Sigmoid colon (tissue), 4 donors: ENCODE measurements around the gene EFNA4.

Source experiments
- EP300 ChIP-seq, 4 donors: sonication (generic); formaldehyde crosslinking; IDR thresholded peaks; one replicate each; pipeline ENCODE4 v1.6.1; 2017; ENCODE audit warnings: antibody characterized with exemption in 4 of 4
- POLR2A ChIP-seq, 2 donors: fragments of 450-650 bp; IDR thresholded peaks; one replicate each; pipeline ENCODE4 v1.6.1; 2016; ENCODE audit warnings: antibody characterized with exemption in 2 of 2, mild to moderate bottlenecking in 2 of 2, moderate library complexity in 2 of 2
- POLR2AphosphoS5 ChIP-seq, 4 donors: sonication (generic); formaldehyde crosslinking; IDR thresholded peaks; one replicate each; pipeline ENCODE4 v1.6.1; 2017; ENCODE audit warnings: antibody characterized with exemption in 4 of 4
- TF ChIP-seq, protein P1 (sequence below), 4 experiments: fragments of 450-650 bp in 3 of 4; fragments of 200-600 bp in 1 of 4; IDR thresholded peaks; one replicate each; pipeline ENCODE4 v1.5.1; 2016 to 2019; ENCODE audit warnings: antibody characterized with exemption in 4 of 4, mild to moderate bottlenecking in 3 of 4, moderate library complexity in 2 of 4

GRCh38 chr1:155085504-155086127 lies 22.1 kb downstream of the EFNA4 start:
- TF ChIP-seq, protein P1, sequence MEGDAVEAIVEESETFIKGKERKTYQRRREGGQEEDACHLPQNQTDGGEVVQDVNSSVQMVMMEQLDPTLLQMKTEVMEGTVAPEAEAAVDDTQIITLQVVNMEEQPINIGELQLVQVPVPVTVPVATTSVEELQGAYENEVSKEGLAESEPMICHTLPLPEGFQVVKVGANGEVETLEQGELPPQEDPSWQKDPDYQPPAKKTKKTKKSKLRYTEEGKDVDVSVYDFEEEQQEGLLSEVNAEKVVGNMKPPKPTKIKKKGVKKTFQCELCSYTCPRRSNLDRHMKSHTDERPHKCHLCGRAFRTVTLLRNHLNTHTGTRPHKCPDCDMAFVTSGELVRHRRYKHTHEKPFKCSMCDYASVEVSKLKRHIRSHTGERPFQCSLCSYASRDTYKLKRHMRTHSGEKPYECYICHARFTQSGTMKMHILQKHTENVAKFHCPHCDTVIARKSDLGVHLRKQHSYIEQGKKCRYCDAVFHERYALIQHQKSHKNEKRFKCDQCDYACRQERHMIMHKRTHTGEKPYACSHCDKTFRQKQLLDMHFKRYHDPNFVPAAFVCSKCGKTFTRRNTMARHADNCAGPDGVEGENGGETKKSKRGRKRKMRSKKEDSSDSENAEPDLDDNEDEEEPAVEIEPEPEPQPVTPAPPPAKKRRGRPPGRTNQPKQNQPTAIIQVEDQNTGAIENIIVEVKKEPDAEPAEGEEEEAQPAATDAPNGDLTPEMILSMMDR (IDR thresholded peaks at IDR 0.05), result no peak
- TF ChIP-seq EP300 (IDR thresholded peaks at IDR 0.05), result no peak
- TF ChIP-seq POLR2A (IDR thresholded peaks at IDR 0.05), result no peak
- no peak for TF ChIP-seq POLR2AphosphoS5 (IDR thresholded peaks at IDR 0.05)
